GM12878 (cell line): ENCODE data around the gene EIF1. TPM values are rescaled to one million over a fixed set of nuclear protein-coding genes. Genes with fewer than 3 reads are reported as not detected.

Experiments
- ATAC-seq: fragments of 200-7000 bp; cut with Tn5 transposase; 3 replicates; pipeline ENCODE4 v1.9.1; 2020; ENCODE audit warnings: mild to moderate bottlenecking, moderate library complexity
- BruUV-seq: library from RNA; stranded (reverse); fragments of 400-500 nt; replicated peaks from 2 replicates; lab custom pipeline; 2021; lab: Mats Ljungman, UMichigan
- CTCF ChIA-PET: fragments of 300-600 bp; sonication (Branson Sonifier 250); formaldehyde crosslinking; extraction: SDS; loops from one replicate; lab custom pipeline; 2021; ENCODE audit warnings: inconsistent platforms; lab: Yijun Ruan, JAX
- POLR2A ChIA-PET: fragments of 350-600 bp; formaldehyde crosslinking; extraction: SDS; loops from one replicate; lab custom pipeline; 2021; ENCODE audit warnings: inconsistent platforms; lab: Charles Lee
- RAD21 ChIA-PET: fragments of 300-600 bp; sonication (Branson Sonifier 250); formaldehyde crosslinking; loops from one replicate; lab custom pipeline; 2023; ENCODE audit warnings: antibody characterized with exemption; ENCODE audit not compliant: unreplicated experiment; lab: Charles Lee
- SMC1A ChIA-PET: fragments of 300-600 bp; sonication (Branson Sonifier 250); formaldehyde crosslinking; loops from one replicate; lab custom pipeline; 2023; ENCODE audit not compliant: unreplicated experiment, uncharacterized antibody; lab: Charles Lee
- DNase-seq: peaks from one replicate; pipeline ENCODE4 v3.0.0-alpha.2; 2011; ENCODE audit warnings: low read depth, low spot score
- FAIRE-seq: peaks from 3 replicates; lab custom pipeline; 2011; peaks lifted over from hg19 to GRCh38; lab: Jason Lieb, UNC
- H2AFZ ChIP-seq: 2 replicates; pipeline ENCODE4 v1.6.0; 2011; ENCODE audit warnings: low read depth, low read length, control low read depth; ENCODE audit not compliant: control insufficient read depth
- H3K27ac ChIP-seq: 2 replicates; pipeline ENCODE4 v1.5.1; 2011; ENCODE audit warnings: control low read depth; ENCODE audit not compliant: control insufficient read depth, insufficient read depth
- H3K27me3 ChIP-seq, 2 experiments: replicated peaks in 1 of 2; 2 replicates each; pipeline versions ENCODE4 v1.6.0 to v1.6.1; 2011; ENCODE audit warnings: low read length in 1 of 2; ENCODE audit not compliant: control insufficient read depth in 2 of 2, insufficient read depth in 2 of 2
- H3K36me3 ChIP-seq, 2 experiments: 2 replicates each; pipeline ENCODE4 v1.5.1; 2011; ENCODE audit warnings: low read length in 1 of 2; ENCODE audit not compliant: control insufficient read depth in 2 of 2, insufficient read depth in 2 of 2
- H3K4me1 ChIP-seq: 2 replicates; pipeline ENCODE4 v1.6.1; 2011; ENCODE audit warnings: mild to moderate bottlenecking, low read length, moderate library complexity, mixed read lengths; ENCODE audit not compliant: control insufficient read depth, insufficient read depth
- H3K4me2 ChIP-seq: 2 replicates; pipeline ENCODE4 v1.6.0; 2011; ENCODE audit warnings: control low read depth; ENCODE audit not compliant: control insufficient read depth, insufficient read depth
- H3K4me3 ChIP-seq: fragments of 200-600 bp; sonication (generic); 2 replicates; pipeline ENCODE4 v1.5.1; 2016
- H3K79me2 ChIP-seq: 2 replicates; pipeline ENCODE4 v1.6.0; 2011; ENCODE audit warnings: low read length; ENCODE audit not compliant: control insufficient read depth, insufficient read depth
- H3K9ac ChIP-seq: 2 replicates; pipeline ENCODE4 v1.8.0; 2011; ENCODE audit warnings: low read length, control low read depth, mixed read lengths; ENCODE audit not compliant: control insufficient read depth, insufficient read depth
- H3K9me3 ChIP-seq: replicated peaks from 3 replicates; pipeline ENCODE4 v1.5.1; 2011; ENCODE audit warnings: mild to moderate bottlenecking, low read length; ENCODE audit not compliant: control insufficient read depth, insufficient read depth
- H4K20me1 ChIP-seq: 2 replicates; pipeline ENCODE4 v1.6.0; 2011; ENCODE audit not compliant: control insufficient read depth, insufficient read depth
- ATF2 ChIP-seq: IDR thresholded peaks from 2 replicates; pipeline ENCODE4 v1.6.1; 2012; ENCODE audit warnings: low read length, inconsistent platforms
- CEBPB ChIP-seq, 2 experiments: fragments of 150-350 bp in 1 of 2; IDR thresholded peaks; 2 replicates each; pipeline ENCODE4 v1.6.1; 2012 to 2014; ENCODE audit warnings: low read depth in 2 of 2, low read length in 2 of 2, borderline replicate concordance in 1 of 2, inconsistent platforms in 1 of 2
- EED ChIP-seq: sonication (generic); IDR thresholded peaks from 2 replicates; pipeline ENCODE4 v1.6.1; 2016; ENCODE audit warnings: antibody characterized with exemption, low read depth
- ESRRA ChIP-seq: IDR thresholded peaks from 2 replicates; pipeline ENCODE4 v1.6.1; 2012; ENCODE audit warnings: mild to moderate bottlenecking, low read length, improper control_type of control experiment
- FOS ChIP-seq: IDR thresholded peaks from 3 replicates; pipeline ENCODE4 v1.6.1; 2011; ENCODE audit warnings: borderline replicate concordance; ENCODE audit not compliant: insufficient read length; ENCODE audit errors: extremely low read depth
- GABPA ChIP-seq: IDR thresholded peaks from 2 replicates; pipeline ENCODE4 v1.6.1; 2014; ENCODE audit warnings: antibody characterized with exemption, low read depth, mild to moderate bottlenecking, inconsistent platforms
- IRF4 ChIP-seq: IDR thresholded peaks from 2 replicates; pipeline ENCODE4 v1.6.1; 2011; ENCODE audit warnings: low read depth, low read length
- MTA3 ChIP-seq: IDR thresholded peaks from 2 replicates; pipeline ENCODE4 v1.6.1; 2012; ENCODE audit warnings: low read length, inconsistent platforms, borderline replicate concordance
- MYB ChIP-seq: fragments of 150-350 bp; IDR thresholded peaks from 2 replicates; pipeline ENCODE4 v1.6.1; 2014; ENCODE audit warnings: mild to moderate bottlenecking, low read depth, low read length, borderline replicate concordance
- NFIC ChIP-seq: IDR thresholded peaks from 2 replicates; pipeline ENCODE4 v1.6.1; 2012; ENCODE audit warnings: low read depth, mild to moderate bottlenecking, inconsistent platforms, low read length, moderate library complexity
- NFXL1 ChIP-seq: fragments of 450-650 bp; IDR thresholded peaks from 2 replicates; pipeline ENCODE4 v1.6.1; 2017; ENCODE audit warnings: antibody characterized with exemption, mild to moderate bottlenecking, borderline replicate concordance
- NR2C1 ChIP-seq: fragments of 450-650 bp; IDR thresholded peaks from 2 replicates; pipeline ENCODE4 v1.6.1; 2017; ENCODE audit warnings: antibody characterized with exemption, mild to moderate bottlenecking, moderate library complexity
- NR2C2 ChIP-seq: IDR thresholded peaks from 2 replicates; pipeline ENCODE4 v1.6.1; 2011; ENCODE audit warnings: borderline replicate concordance, low read depth; ENCODE audit not compliant: control insufficient read depth, insufficient read length
- WGBS: methylation state at CpG from one replicate; pipeline ENCODE4 v1.1.6; 2016; ENCODE audit warnings: low lambda C conversion rate; ENCODE audit not compliant: insufficient replicate concordance, insufficient coverage; ENCODE audit errors: missing lambda C conversion rate; 5-methylcytosine and 5-hydroxymethylcytosine counted together
- in situ Hi-C: fragments of 300-500 bp; cut with MboI; formaldehyde crosslinking; loops from 9 replicates; pipeline ENCODE4 v1.14.3; 2018; ENCODE audit warnings: mixed read lengths
- intact Hi-C: fragments of 100-400 bp; cut with micrococcal nuclease; formaldehyde crosslinking; loops from one replicate; pipeline ENCODE4 v1.14.2; 2022; ENCODE audit not compliant: unreplicated experiment
- polyA plus RNA-seq, 11 experiments: library from polyadenylated mRNA; depleted of rRNA in 4 of 11; unstranded in 6 of 11; stranded (reverse) in 5 of 11; fragments of >200 nt; fragmentation: Nextera tagmentation in 4 of 11; fragmentation: Illumina TruSeq in 1 of 11; extraction: Ambion mirVana in 4 of 11; extraction: Trizol in 1 of 11; gene quantifications; 1 replicate in 1 of 11; 2 replicates in 10 of 11; pipeline versions ENCODE4 v1.2.1 to v1.2.3, GENCODE V29; 2011 to 2016; ENCODE audit warnings: inconsistent platforms in 2 of 11, missing spikeins in 2 of 11, low read depth in 1 of 11
- total RNA-seq, 4 experiments: library from RNA; depleted of rRNA in 3 of 4; stranded (reverse); fragments of >200 nt in 3 of 4; fragmentation: Illumina TruSeq in 1 of 4; extraction: Trizol in 1 of 4; gene quantifications; 2 replicates each; pipeline versions ENCODE4 v1.2.1 to v1.2.3, GENCODE V29; 2013 to 2021

EIF1 gene
- total and polyA plus RNA-seq, 10 of the 15 experiments (the other 5 are each of a cell fraction or from before 2014, with no cell fraction given) = 39.4 to 815 (median 480) TPM

GRCh38 chr17:41652461-41652970 is 36.2 kb upstream of the EIF1 start:
- Histone ChIP-seq H3K27me3 (no peaks in the 10 kb centered on the region; a peak in 1 of 4 replicates), H3K9me3 (no peaks in the 10 kb centered on the region), H4K20me1 (no peaks in the 10 kb centered on the region), H3K4me2 (no peak overlapping the region), H3K4me1 (peaks cover 9% of the 10 kb centered on the region), H3K4me3 (no peak overlapping the region), H3K36me3 (no peaks in the 10 kb centered on the region), H3K9ac (no peak overlapping the region), H2AFZ (no peak overlapping the region), H3K79me2 (no peaks in the 10 kb centered on the region), H3K27ac (no peak overlapping the region)
- RAD21 ChIA-PET = interaction anchor here (11.5 kb wide), 1 partner anchor 12 kb away, joined by 193 read pairs; no protein-coding TSS in a partner anchor
- TF ChIP-seq MTA3 (no peak), NR2C2 (no peak), FOS (no peak), CEBPB (IDR thresholded peaks at IDR 0.05; ENCODE audit: borderline replicate concordance in 1 of 2, low read depth in 2 of 2, low read length in 2 of 2) (no peak), NFXL1 (no peak), NR2C1 (no peak), MYB (no peak)
- SMC1A ChIA-PET = interaction anchor here (1.4 to 1.7 kb wide), 2 partner anchors 8 to 10 kb away, joined by 4 to 6 read pairs; no protein-coding TSS in a partner anchor
- intact Hi-C loops = no loop called here
- FAIRE-seq (no peak), ATAC-seq (no peak), DNase-seq (no peak)
- CTCF ChIA-PET = interaction anchor here (0.6 to 11.8 kb wide), 3 partner anchors 11 to 103 kb away, joined by 3 to 420 read pairs (median 133); no protein-coding TSS in a partner anchor
- 0% methylated on average over 4 of the region's 5 CpGs for WGBS
- no TSS peak for BruUV-seq
- POLR2A ChIA-PET = interaction anchor here (1.1 kb wide), 1 partner anchor 833 kb away, joined by 3 read pairs; no protein-coding TSS in a partner anchor
- in situ Hi-C loops = no loop called here

GRCh38 chr17:41653421-41653820 is 35.3 kb upstream of the EIF1 start:
- H2AFZ ChIP-seq = no peak overlapping the region
- peaks cover 4% of the 10 kb centered on the region for H3K4me1 ChIP-seq
- H3K27ac ChIP-seq = no peak overlapping the region
- DNase-seq = no peak
- H3K27me3 ChIP-seq = no peaks in the 10 kb centered on the region; a peak in 1 of 4 replicates
- H4K20me1 ChIP-seq = no peaks in the 10 kb centered on the region
- ATAC-seq = no peak
- no peak overlapping the region for H3K4me3 ChIP-seq
- BruUV-seq = no TSS peak
- in situ Hi-C loops = no loop called here
- H3K4me2 ChIP-seq = no peak overlapping the region
- SMC1A ChIA-PET = interaction anchor here (1.4 kb wide), 1 partner anchor 9 kb away, joined by 4 read pairs; no protein-coding TSS in a partner anchor
- CTCF ChIA-PET = interaction anchor here (10.3 to 11.8 kb wide), 2 partner anchors 10 to 104 kb away, joined by 133 to 420 read pairs; no protein-coding TSS in a partner anchor
- FAIRE-seq = no peak
- no peaks in the 10 kb centered on the region for H3K9me3 ChIP-seq
- no peaks in the 10 kb centered on the region for H3K79me2 ChIP-seq
- intact Hi-C loops = no loop called here
- POLR2A ChIA-PET = interaction anchor here (1.1 kb wide), 1 partner anchor 834 kb away, joined by 3 read pairs; no protein-coding TSS in a partner anchor
- no peak overlapping the region for H3K9ac ChIP-seq
- no peaks in the 10 kb centered on the region for H3K36me3 ChIP-seq
- RAD21 ChIA-PET = interaction anchor here (0.6 to 11.5 kb wide), 2 partner anchors 11 to 105 kb away, joined by 3 to 193 read pairs; no protein-coding TSS in a partner anchor
- WGBS = 11% methylated on average over 5 of the region's 5 CpGs
- no peak for TF ChIP-seq ESRRA
- no peak for TF ChIP-seq IRF4
- no peak for TF ChIP-seq EED
- TF ChIP-seq GABPA = no peak
- TF ChIP-seq ATF2 = no peak
- TF ChIP-seq NFIC = no peak
